HepG2 (cell line): ENCODE results near the gene MOAP1. TPM values are rescaled to one million over a fixed set of nuclear protein-coding genes. Genes with fewer than 3 reads are reported as not detected.
A peak's percentile ranks its signal among the peaks of the same experiment; 100 is the strongest.

Source experiments
- ATAC-seq: fragments of 200-7000 bp; cut with Tn5 transposase; 3 replicates; pipeline ENCODE4 v1.9.1; 2020; ENCODE audit warnings: mild to moderate bottlenecking, moderate library complexity
- BruUV-seq: library from RNA; stranded (reverse); fragments of 400-500 nt; replicated peaks from 2 replicates; lab custom pipeline; 2021; lab: Mats Ljungman, UMichigan
- CTCF ChIA-PET: fragments of 300-600 bp; formaldehyde crosslinking; extraction: SDS; loops from one replicate; lab custom pipeline; 2021; ENCODE audit warnings: low total read pairs, inconsistent platforms, low intra/inter-chr PET ratio; lab: Yijun Ruan, JAX
- POLR2A ChIA-PET: fragments of 350-600 bp; sonication (Branson Sonifier 250); formaldehyde crosslinking; loops from one replicate; lab custom pipeline; 2020; ENCODE audit warnings: antibody characterized with exemption, inconsistent platforms; lab: Yijun Ruan, JAX
- DNase-seq: peaks from one replicate; pipeline ENCODE4 v3.0.0-alpha.2; 2015; ENCODE audit warnings: low spot score
- FAIRE-seq: peaks from 3 replicates; lab custom pipeline; 2011; peaks lifted over from hg19 to GRCh38; lab: Jason Lieb, UNC
- H2AFZ ChIP-seq: one replicate; pipeline ENCODE4 v1.6.1; 2011; ENCODE audit warnings: low read length, inconsistent platforms
- H3K27ac ChIP-seq: fragments of 300-600 bp; 3 replicates; pipeline ENCODE4 v1.8.0; 2011; ENCODE audit warnings: mixed run types, mild to moderate bottlenecking, mixed read lengths, low read length, inconsistent platforms; ENCODE audit not compliant: insufficient read depth; ENCODE audit errors: extremely low read length
- H3K27me3 ChIP-seq, 2 experiments: fragments of 200-600 bp in 1 of 2; 2 replicates in 1 of 2; 3 replicates in 1 of 2; pipeline versions ENCODE4 v1.6.0 to v1.8.0; 2011; ENCODE audit warnings: low read length in 2 of 2, mild to moderate bottlenecking in 2 of 2, moderate library complexity in 2 of 2, inconsistent platforms in 1 of 2; ENCODE audit not compliant: insufficient read depth in 2 of 2, control insufficient read depth in 1 of 2
- H3K36me3 ChIP-seq, 2 experiments: fragments of 200-600 bp in 1 of 2; replicated peaks in 1 of 2; 2 replicates in 1 of 2; 3 replicates in 1 of 2; pipeline versions ENCODE4 v1.5.1 to v1.8.0; 2011; ENCODE audit warnings: low read length in 2 of 2, inconsistent platforms in 1 of 2; ENCODE audit not compliant: insufficient read depth in 2 of 2, control insufficient read depth in 1 of 2
- H3K4me1 ChIP-seq: 2 replicates; pipeline ENCODE4 v1.5.1; 2012; ENCODE audit warnings: low read length, inconsistent platforms; ENCODE audit not compliant: insufficient read depth
- H3K4me2 ChIP-seq: 2 replicates; pipeline ENCODE4 v1.6.0; 2011; ENCODE audit warnings: low read depth, low read length, inconsistent platforms
- H3K4me3 ChIP-seq, 3 experiments: fragments of 200-600 bp in 1 of 3; sonication (generic), shearing (Covaris generic) in 1 of 3; replicated peaks in 1 of 3; 2 replicates each; pipeline ENCODE4 v1.5.1; 2011 to 2016; ENCODE audit warnings: low read length in 3 of 3, inconsistent platforms in 2 of 3, low read depth in 2 of 3, mild to moderate bottlenecking in 2 of 3, control low read depth in 1 of 3, mixed read lengths in 1 of 3; ENCODE audit not compliant: insufficient read depth in 1 of 3
- H3K79me2 ChIP-seq: one replicate; pipeline ENCODE4 v1.6.1; 2011; ENCODE audit warnings: low read length, inconsistent platforms; ENCODE audit not compliant: insufficient read depth
- H3K9ac ChIP-seq: 2 replicates; pipeline ENCODE4 v1.6.0; 2011; ENCODE audit warnings: mild to moderate bottlenecking, low read depth, low read length, inconsistent platforms; ENCODE audit not compliant: insufficient read depth
- H3K9me3 ChIP-seq: 2 replicates; pipeline ENCODE4 v1.5.1; 2012; ENCODE audit warnings: mild to moderate bottlenecking, low read length
- H4K20me1 ChIP-seq: 2 replicates; pipeline ENCODE4 v1.6.0; 2011; ENCODE audit warnings: inconsistent platforms, mild to moderate bottlenecking, low read length, moderate library complexity; ENCODE audit not compliant: insufficient read depth
- CEBPG ChIP-seq: IDR thresholded peaks from 2 replicates; pipeline ENCODE4 v1.6.1; 2016
- FOXK1 ChIP-seq: sonication (generic); formaldehyde crosslinking; IDR thresholded peaks from 2 replicates; pipeline ENCODE4 v1.4.0; 2020; ENCODE audit warnings: low read depth, missing genetic modification reagents, borderline replicate concordance
- KDM3A ChIP-seq: IDR thresholded peaks from 2 replicates; pipeline ENCODE4 v1.6.1; 2018; ENCODE audit warnings: low read depth, missing compliant biosample characterization
- PRPF4 ChIP-seq: fragments of 200-400 bp; formaldehyde crosslinking; IDR thresholded peaks from 2 replicates; pipeline ENCODE4 v1.6.1; 2016; ENCODE audit warnings: low read length, low read depth; ENCODE audit not compliant: poor library complexity, severe bottlenecking
- RORA ChIP-seq: sonication (generic); formaldehyde crosslinking; IDR thresholded peaks from 2 replicates; pipeline ENCODE4 v1.5.0; 2020; ENCODE audit warnings: mild to moderate bottlenecking, missing genetic modification reagents, moderate library complexity
- SALL2 ChIP-seq: sonication (generic); formaldehyde crosslinking; IDR thresholded peaks from 2 replicates; pipeline ENCODE4 v1.8.1; 2023; ENCODE audit warnings: mild to moderate bottlenecking, missing genetic modification reagents, inconsistent platforms
- ZNF446 ChIP-seq: sonication (generic); formaldehyde crosslinking; IDR thresholded peaks from 2 replicates; pipeline ENCODE4 v1.5.0; 2020; ENCODE audit warnings: mild to moderate bottlenecking, missing genetic modification reagents
- ZNF703 ChIP-seq: sonication (generic); formaldehyde crosslinking; IDR thresholded peaks from 2 replicates; pipeline ENCODE4 v1.5.1; 2020; ENCODE audit warnings: missing genetic modification reagents, mild to moderate bottlenecking, moderate library complexity, borderline replicate concordance
- ZNF772 ChIP-seq: sonication (generic); formaldehyde crosslinking; IDR thresholded peaks from 2 replicates; pipeline ENCODE4 v1.5.0; 2020; ENCODE audit warnings: mild to moderate bottlenecking, missing genetic modification reagents
- ZNF775 ChIP-seq: sonication (generic); formaldehyde crosslinking; IDR thresholded peaks from 2 replicates; pipeline ENCODE4 v1.4.0; 2020; ENCODE audit warnings: missing genetic modification reagents, mild to moderate bottlenecking, moderate library complexity, borderline replicate concordance
- ZNF781 ChIP-seq: sonication (generic); formaldehyde crosslinking; IDR thresholded peaks from 2 replicates; pipeline ENCODE4 v1.5.1; 2020; ENCODE audit warnings: borderline replicate concordance, mild to moderate bottlenecking, missing genetic modification reagents; ENCODE audit errors: not compliant biosample characterization
- ZXDC ChIP-seq: sonication (generic); formaldehyde crosslinking; IDR thresholded peaks from 2 replicates; pipeline ENCODE4 v1.5.0; 2020; ENCODE audit warnings: mild to moderate bottlenecking, missing genetic modification reagents
- WGBS: methylation state at CpG from one replicate; pipeline ENCODE4 v1.1.6; 2017; ENCODE audit warnings: low lambda C conversion rate; 5-methylcytosine and 5-hydroxymethylcytosine counted together
- in situ Hi-C: cut with HindIII; loops from 2 replicates; pipeline ENCODE4 v1.10.0; 2017; ENCODE audit warnings: low pct_unique_long_range_greater_than_20kb; ENCODE audit not compliant: extremely low pct_ligation_motif_present
- intact Hi-C: fragments of 100-400 bp; cut with micrococcal nuclease; formaldehyde crosslinking; loops from one replicate; pipeline ENCODE4 v1.10.0; 2022; ENCODE audit not compliant: unreplicated experiment
- polyA plus RNA-seq, 8 experiments: library from polyadenylated mRNA; depleted of rRNA in 3 of 8; stranded (reverse) in 7 of 8; unstranded in 1 of 8; fragments of >200 nt; fragmentation: Illumina TruSeq in 4 of 8; extraction: Trizol in 4 of 8; gene quantifications; 2 replicates each; pipeline versions ENCODE4 v1.2.1 to v1.2.3, GENCODE V29; 2011 to 2016; ENCODE audit warnings: low read depth in 4 of 8, missing spikeins in 1 of 8, mixed read lengths in 1 of 8; ENCODE audit not compliant: insufficient read depth in 1 of 8
- total RNA-seq, 5 experiments: library from RNA; depleted of rRNA; stranded (reverse); fragments of >200 nt; fragmentation: Illumina TruSeq; extraction: Trizol; gene quantifications; 2 replicates each; pipeline ENCODE4 v1.2.3, GENCODE V29; 2016; ENCODE audit warnings: low read depth in 1 of 5

Gene MOAP1
- total and polyA plus RNA-seq, 2 of the 13 experiments (the other 11 are each of a cell fraction or from before 2014, with no cell fraction given), result 14.6 to 47.0 TPM

DNA sequence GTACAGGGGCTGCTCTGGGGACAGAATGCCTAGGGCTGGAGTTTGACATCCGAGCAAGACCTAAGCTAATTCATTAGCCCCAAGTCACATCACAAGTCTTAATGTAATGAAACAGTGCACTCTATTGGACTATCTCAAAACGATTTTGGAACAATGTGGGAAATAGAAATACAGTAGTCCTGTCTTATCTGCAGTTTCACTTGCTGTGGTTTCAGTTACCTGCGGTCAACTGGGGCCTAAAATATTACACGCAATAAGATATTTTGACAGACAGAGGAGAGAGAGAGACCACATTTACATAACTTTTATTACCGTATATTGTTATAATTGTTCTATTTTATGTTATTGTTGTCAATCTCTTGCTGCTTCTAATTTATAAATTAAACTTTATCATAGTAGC, 21.1 kb downstream of the MOAP1 start (continued):
- no peak for TF ChIP-seq SALL2 (CRISPR knock-in tag)

DNA sequence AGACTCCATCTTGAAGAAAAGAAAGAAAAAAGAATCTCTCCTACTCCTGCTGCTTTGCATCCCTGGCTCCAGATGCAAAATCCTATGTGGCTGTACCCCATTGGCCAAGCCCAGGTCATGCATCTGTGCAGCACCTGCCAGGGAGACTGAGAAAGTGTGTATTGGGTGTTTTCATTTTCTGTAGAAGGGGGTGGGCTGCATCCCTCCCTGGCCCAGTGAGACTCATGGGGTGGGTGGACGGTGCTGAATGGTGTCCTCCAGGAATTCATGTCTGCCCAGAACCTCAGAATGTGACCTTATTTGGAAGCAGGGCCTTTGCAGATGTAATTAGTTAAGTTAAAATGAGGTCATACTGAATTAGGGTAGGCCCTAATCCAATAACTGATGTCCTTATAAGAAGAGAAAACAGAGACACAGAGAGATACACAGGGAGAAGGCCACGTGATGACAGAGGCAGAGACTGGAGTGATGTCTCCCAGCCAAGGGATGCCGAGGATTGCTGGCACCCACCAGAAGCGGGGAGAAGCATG, 23.2 kb downstream of the MOAP1 start:
- 14% methylated on average over 4 of the region's 4 CpGs for WGBS
- Histone ChIP-seq H3K9ac (no peak overlapping the region), H3K4me3 (no peak overlapping the region), H3K4me2 (peak overlapping the region; percentile 12; the same call in 1 of the 2 replicates), H3K9me3 (no peaks in the 10 kb centered on the region), H3K4me1 (peaks cover 47% of the 10 kb centered on the region), H2AFZ (peak overlapping the region; percentile 19), H3K27me3 (no peaks in the 10 kb centered on the region; a peak in 1 of 5 replicates), H3K27ac (no peak overlapping the region), H3K79me2 (no peaks in the 10 kb centered on the region), H4K20me1 (no peaks in the 10 kb centered on the region), H3K36me3 (no peaks in the 10 kb centered on the region)
- ChIA-PET CTCF (no interaction called here), POLR2A (no interaction called here)
- TF ChIP-seq ZNF446 (CRISPR knock-in tag) (no peak), ZNF781 (no peak), PRPF4 (no peak), RORA (CRISPR knock-in tag) (no peak), ZXDC (CRISPR knock-in tag) (no peak), ZNF703 (no peak), CEBPG (CRISPR knock-in tag) (no peak), KDM3A (no peak), ZNF772 (no peak), FOXK1 (no peak), ZNF775 (no peak)
- DNase-seq (no peak), FAIRE-seq (no peak), ATAC-seq (no peak)
- in situ Hi-C loops (no loop called here), intact Hi-C loops (no loop called here)
- BruUV-seq, result no TSS peak
